Heart right ventricle (tissue), 16 donors: ENCODE results near the gene HOXC11. TPM values are rescaled to one million over a fixed set of nuclear protein-coding genes. Genes with fewer than 3 reads are reported as not detected.

Experiments used
- ATAC-seq, 8 donors: fragments of 200-7000 bp; cut with Tn5 transposase; one replicate each; pipeline ENCODE4 v1.9.1; 2020; ENCODE audit warnings: mild to moderate bottlenecking in 8 of 8, moderate library complexity in 8 of 8, moderate number of reproducible peaks in 1 of 8
- DNase-seq, 2 donors: peaks; one replicate each; pipeline ENCODE4 v3.0.0-alpha.2; 2020
- H3K27ac ChIP-seq, 10 donors: fragments of 200-600 bp; sonication (generic) in 2 of 10; one replicate each; pipeline versions ENCODE4 v1.5.0 to v1.8.0; 2020 to 2022; ENCODE audit warnings: mild to moderate bottlenecking in 3 of 10
- H3K27me3 ChIP-seq, 7 donors: fragments of 200-600 bp; one replicate each; pipeline ENCODE4 v1.8.0; 2021 to 2022; ENCODE audit warnings: mild to moderate bottlenecking in 2 of 7
- H3K36me3 ChIP-seq, 9 donors: fragments of 200-600 bp; sonication (generic) in 1 of 9; one replicate each; pipeline versions ENCODE4 v1.5.0 to v1.8.0; 2020 to 2022; ENCODE audit warnings: mild to moderate bottlenecking in 2 of 9
- H3K4me1 ChIP-seq, 9 donors: fragments of 200-600 bp; sonication (generic) in 1 of 9; one replicate each; pipeline versions ENCODE4 v1.5.0 to v1.8.0; 2020 to 2022; ENCODE audit warnings: mild to moderate bottlenecking in 4 of 9
- H3K4me3 ChIP-seq, 10 donors: fragments of 200-600 bp; sonication (generic) in 2 of 10; one replicate each; pipeline versions ENCODE4 v1.5.0 to v1.8.0; 2020 to 2022; ENCODE audit warnings: mild to moderate bottlenecking in 7 of 10, moderate library complexity in 2 of 10
- H3K9me3 ChIP-seq, 11 donors: fragments of 200-600 bp in 10 of 11; sonication (generic) in 2 of 11; one replicate each; pipeline versions ENCODE4 v1.5.0 to v1.8.0; 2013 to 2022; ENCODE audit warnings: mild to moderate bottlenecking in 2 of 11, control low read depth in 1 of 11, moderate library complexity in 1 of 11
- WGBS, 2 donors: extraction: QIAGEN DNeasy Blood & Tissue Kit; methylation state at CpG; one replicate each; pipeline ENCODE4 v1.1.7; 2013; ENCODE audit warnings: inconsistent platforms in 1 of 2; 5-methylcytosine and 5-hydroxymethylcytosine counted together
- intact Hi-C, 10 donors: fragments of 100-400 bp; cut with DNase I; formaldehyde crosslinking; loops; one replicate each; pipeline versions ENCODE4 v1.11.1 to v1.14.2; 2022
- polyA plus RNA-seq, 2 donors: library from polyadenylated mRNA; stranded (reverse); fragments of 200-250 nt; gene quantifications; one replicate each; pipeline ENCODE4 v1.2.3, GENCODE V29; 2013
- total RNA-seq, 10 donors: library from RNA; stranded (reverse); fragmentation: NEBNext Ultra II Directional in 3 of 10; extraction: Animal tissue kit (Norgen Biotek cat#: 25700) in 3 of 10; gene quantifications; one replicate each; pipeline versions ENCODE4 v1.2.1 to v1.2.4, GENCODE V29; 2021 to 2023
- TF ChIP-seq, protein P1 (sequence below), 9 donors: fragments of 200-600 bp; sonication (generic) in 2 of 9; IDR thresholded peaks; one replicate each; pipeline versions ENCODE4 v1.5.0 to v1.8.0; 2021 to 2022; ENCODE audit warnings: antibody characterized with exemption in 9 of 9, mild to moderate bottlenecking in 5 of 9, moderate library complexity in 1 of 9
- donor health status: Arrhythmogenic right ventricular cardiomyopathy.
- donor health status: ischemic (EF 13 %, LVEDD 7.1; RV severe dilation, severe dysfunction).
- donor health status: healthy with polysubstance abuse.
- donor health status: DM: no; HTN: yes; CAD: no.
- donor health status: DM: no; HTN: no; CAD: no.
- donor health status: ischemic (EF 25% LVEDD 6.9; RV normal size, moderate dysfunction).
- donor health status: ischemic (EF 25% LVEDD 5.7; RV mildly dilated, moderate dysfunction).
- donor health status: healthy.
- donor health status: DM: yes; HTN: yes; CAD: no.
- donor health status: Ischemic cardiomyopathy.
- donor health status: ischemic (EF 35%, LVEDD 5.7; RV mildly dilated, moderate dysfunction).
- donor health status: nonischemic (EF 11% LVEDD 7.7; RV severe dilation, severe dysfunction).
- donor health status: DM: yes; HTN: yes; CAD: no.
- donor health status: PGD.
- donor health status: ischemic (EF 29% LVEDD 5.4; RV normal size, mild dysfunction).
- donor health status: nonischemic (EF 23%, LVEDD 6.1; RV moderate dilation, normal function).

Gene HOXC11
- total and polyA plus RNA-seq, 12 donors = not detected

DNA sequence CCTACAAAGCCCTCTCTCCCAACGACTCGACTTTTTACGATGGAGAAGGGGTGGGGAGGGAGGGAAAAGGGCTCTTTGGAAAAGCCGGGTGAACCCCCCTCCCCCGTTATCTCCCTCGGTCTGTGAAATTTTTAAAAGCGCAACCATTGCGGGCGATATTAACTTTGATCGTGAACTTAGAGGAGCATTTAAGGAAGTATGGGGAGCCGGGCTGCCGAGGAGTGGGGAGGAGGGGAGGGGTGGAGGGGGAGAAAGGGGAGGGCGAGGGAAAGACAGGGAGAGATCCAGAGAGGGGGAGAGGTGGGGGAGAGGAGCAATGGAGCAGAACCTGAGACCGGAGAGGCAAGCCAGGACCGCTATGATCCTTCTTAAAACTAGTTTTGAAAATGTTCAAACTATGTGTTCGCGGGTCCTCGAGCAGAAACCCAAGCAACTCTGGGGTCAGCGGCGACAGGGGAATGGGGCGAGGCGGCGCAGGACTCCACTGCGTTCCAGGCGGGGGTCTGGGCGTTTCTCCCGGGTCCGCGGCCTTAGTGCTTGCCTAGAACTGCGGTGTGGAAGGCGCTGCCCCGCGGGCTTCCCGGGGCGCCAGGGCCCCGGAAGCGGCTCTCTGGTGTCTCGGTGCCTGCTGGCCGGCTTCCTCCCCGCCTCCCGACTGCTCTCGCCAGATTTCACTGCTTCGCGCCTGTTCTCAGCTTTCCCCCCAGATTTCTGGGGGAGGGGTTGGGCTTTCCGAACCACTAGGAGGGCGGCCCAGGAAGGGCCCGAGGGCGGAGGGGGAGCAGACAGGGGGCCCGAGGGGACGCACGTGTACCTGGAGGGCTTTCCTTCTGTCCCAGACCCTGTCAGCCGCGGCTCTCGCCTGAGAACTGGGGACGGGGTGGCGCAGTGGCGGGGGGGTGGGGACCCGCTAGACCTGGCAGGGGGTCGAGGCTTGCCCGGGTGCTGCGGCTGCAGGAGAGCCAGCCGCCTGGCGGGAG is 1.4 kb downstream of the HOXC11 start, which contains the start of gene HOTAIR:
HOTAIR (minus strand) TSS at position 871 of the 980 bp plus-strand sequence.
- Histone ChIP-seq H3K27ac (no peak within 1 kb of the TSS), H3K4me1 (peaks cover 2 to 28% (median 16%) of the 10 kb centered on the region in 9 donors), H3K27me3 (peaks cover 74 to 100% (median 100%) of the 10 kb centered on the region in 7 donors), H3K9me3 (no peaks in the 10 kb centered on the region), H3K36me3 (no peaks in the 10 kb centered on the region), H3K4me3 (peak within 1 kb of the TSS in 8 of 10 donors; percentile 0 to 39 (median 26))
- DNase-seq (no peak), ATAC-seq (peak in 1 of 8 donors; percentile 26)
- TF ChIP-seq, protein P1, sequence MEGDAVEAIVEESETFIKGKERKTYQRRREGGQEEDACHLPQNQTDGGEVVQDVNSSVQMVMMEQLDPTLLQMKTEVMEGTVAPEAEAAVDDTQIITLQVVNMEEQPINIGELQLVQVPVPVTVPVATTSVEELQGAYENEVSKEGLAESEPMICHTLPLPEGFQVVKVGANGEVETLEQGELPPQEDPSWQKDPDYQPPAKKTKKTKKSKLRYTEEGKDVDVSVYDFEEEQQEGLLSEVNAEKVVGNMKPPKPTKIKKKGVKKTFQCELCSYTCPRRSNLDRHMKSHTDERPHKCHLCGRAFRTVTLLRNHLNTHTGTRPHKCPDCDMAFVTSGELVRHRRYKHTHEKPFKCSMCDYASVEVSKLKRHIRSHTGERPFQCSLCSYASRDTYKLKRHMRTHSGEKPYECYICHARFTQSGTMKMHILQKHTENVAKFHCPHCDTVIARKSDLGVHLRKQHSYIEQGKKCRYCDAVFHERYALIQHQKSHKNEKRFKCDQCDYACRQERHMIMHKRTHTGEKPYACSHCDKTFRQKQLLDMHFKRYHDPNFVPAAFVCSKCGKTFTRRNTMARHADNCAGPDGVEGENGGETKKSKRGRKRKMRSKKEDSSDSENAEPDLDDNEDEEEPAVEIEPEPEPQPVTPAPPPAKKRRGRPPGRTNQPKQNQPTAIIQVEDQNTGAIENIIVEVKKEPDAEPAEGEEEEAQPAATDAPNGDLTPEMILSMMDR (IDR thresholded peaks at IDR 0.05) = no peak
- 2 to 3% methylated on average over 61 to 63 of the region's 63 CpGs for WGBS, 2 donors
- intact Hi-C loops = no loop called here

DNA sequence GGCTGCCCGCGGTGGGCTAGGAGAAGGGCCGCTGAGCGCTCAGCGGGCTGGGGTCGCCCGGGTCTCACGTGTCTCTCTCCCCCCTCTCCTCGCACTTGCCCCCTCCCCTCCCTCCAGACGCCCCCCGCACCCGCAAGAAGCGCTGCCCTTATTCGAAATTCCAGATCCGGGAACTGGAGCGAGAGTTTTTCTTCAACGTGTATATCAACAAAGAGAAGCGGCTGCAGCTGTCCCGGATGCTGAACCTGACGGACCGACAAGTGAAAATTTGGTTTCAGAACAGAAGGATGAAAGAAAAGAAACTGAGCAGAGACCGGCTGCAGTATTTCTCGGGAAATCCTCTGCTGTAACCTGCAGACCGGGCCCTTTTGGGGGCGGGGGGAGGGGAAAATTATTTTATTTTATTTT is 2.1 kb downstream of the HOXC11 start:
- ATAC-seq (no peak), DNase-seq (no peak)
- Histone ChIP-seq H3K4me3 (peak overlapping the region in 5 of 10 donors; percentile 0 to 37 (median 20)), H3K36me3 (no peaks in the 10 kb centered on the region), H3K9me3 (no peaks in the 10 kb centered on the region), H3K4me1 (peaks cover 2 to 28% (median 16%) of the 10 kb centered on the region in 9 donors), H3K27ac (no peak overlapping the region), H3K27me3 (peaks cover 72 to 100% (median 98%) of the 10 kb centered on the region in 7 donors)
- WGBS, 2 donors = 2 to 3% methylated on average over 23 to 25 of the region's 25 CpGs
- intact Hi-C loops = no loop called here
- TF ChIP-seq, protein P1 (IDR thresholded peaks at IDR 0.05) = no peak

DNA sequence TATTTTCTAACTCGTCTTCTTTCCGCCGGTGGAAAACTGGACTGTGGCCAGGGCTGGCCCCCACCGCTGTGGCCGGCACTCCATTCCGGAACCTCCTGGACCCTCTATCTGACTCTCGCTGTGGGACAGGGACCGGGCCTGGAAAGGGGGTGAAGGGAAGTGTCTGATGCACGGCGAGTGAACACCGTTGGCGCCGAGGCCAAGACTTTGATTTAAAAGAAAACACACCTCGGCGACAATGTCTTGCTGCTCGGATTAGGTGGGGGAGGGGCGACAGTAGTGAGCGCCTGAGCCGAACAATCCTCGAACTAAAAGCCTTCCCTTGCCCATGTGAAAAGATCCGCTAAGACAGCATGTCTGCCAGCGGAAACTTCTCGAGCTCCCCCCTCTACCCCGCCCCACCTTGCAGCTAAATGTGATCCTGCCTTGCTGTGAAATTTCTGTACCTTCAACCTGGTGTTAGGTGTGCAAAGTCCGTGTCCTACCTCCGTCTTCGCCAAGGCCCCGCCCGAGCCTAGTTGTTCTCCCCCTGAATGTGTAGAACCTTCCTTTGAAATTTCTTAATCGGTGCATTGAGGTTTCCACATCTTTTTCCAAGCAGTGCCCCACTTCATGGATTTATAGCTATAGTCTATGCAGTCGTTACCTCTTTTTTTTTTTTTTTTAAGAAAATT is 2.7 kb downstream of the HOXC11 start:
- intact Hi-C loops = no loop called here
- WGBS, 2 donors = 6 to 8% methylated on average over 31 of the region's 31 CpGs
- Histone ChIP-seq H3K27me3 (peaks cover 69 to 100% (median 98%) of the 10 kb centered on the region in 7 donors), H3K27ac (no peak overlapping the region), H3K36me3 (no peaks in the 10 kb centered on the region), H3K4me1 (peaks cover 2 to 28% (median 16%) of the 10 kb centered on the region in 9 donors), H3K9me3 (no peaks in the 10 kb centered on the region), H3K4me3 (no peak overlapping the region)
- ATAC-seq (no peak), DNase-seq (no peak)
- TF ChIP-seq, protein P1 (IDR thresholded peaks at IDR 0.05) = no peak

DNA sequence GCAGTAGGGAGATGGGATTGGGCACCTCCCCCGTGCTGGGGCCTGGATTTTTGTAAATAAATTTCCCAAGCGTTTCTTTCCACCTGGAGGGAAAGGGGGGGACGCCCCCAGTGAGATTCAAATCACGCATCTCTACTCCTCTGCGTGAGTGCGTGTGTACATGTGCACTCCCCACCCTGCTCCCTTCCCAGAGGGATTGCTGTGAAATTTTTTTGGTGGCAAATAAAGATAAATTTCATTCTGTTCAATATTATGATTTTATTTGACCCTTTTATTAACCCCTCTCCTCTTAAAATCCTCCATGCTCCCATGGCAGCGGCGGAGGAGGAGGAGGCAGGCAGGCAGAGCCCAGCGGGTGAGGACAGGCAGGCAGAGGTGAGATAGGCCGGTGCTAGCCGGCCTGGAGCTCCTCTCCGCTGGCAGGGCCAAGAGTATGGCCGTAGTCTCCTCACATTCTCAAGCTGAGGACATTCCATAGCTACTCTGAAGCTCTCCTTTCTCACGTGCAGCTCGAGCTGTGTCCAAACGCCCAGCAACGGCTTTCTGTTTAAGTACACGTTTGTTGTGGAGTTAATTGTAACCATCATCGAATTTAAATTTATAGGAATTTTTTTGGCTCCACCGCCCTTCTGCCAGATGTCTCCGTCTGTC is 3.4 kb downstream of the HOXC11 start:
- no peaks in the 10 kb centered on the region for H3K36me3 ChIP-seq
- H3K9me3 ChIP-seq = no peaks in the 10 kb centered on the region
- TF ChIP-seq, protein P1 (IDR thresholded peaks at IDR 0.05) = no peak
- intact Hi-C loops = no loop called here
- H3K27me3 ChIP-seq = peaks cover 67 to 100% (median 98%) of the 10 kb centered on the region in 7 donors
- H3K27ac ChIP-seq = no peak overlapping the region
- DNase-seq (no peak), ATAC-seq (no peak)
- H3K4me1 ChIP-seq = peaks cover 2 to 28% (median 16%) of the 10 kb centered on the region in 9 donors
- WGBS, 2 donors = 9 to 12% methylated on average over 21 of the region's 21 CpGs
- H3K4me3 ChIP-seq = no peak overlapping the region
